ENCODE results near the gene SLC33A1.

GRCh38 chr3:155876037-155876436 is 21.8 kb upstream of the SLC33A1 start:
- TF ChIP-seq REST (IDR thresholded peaks at IDR 0.05; ENCODE audit: insufficient read depth in 1 of 2, low read depth in 2 of 2, low read length in 2 of 2) (no peak), TAF1 (IDR thresholded peaks at IDR 0.05; ENCODE audit: borderline replicate concordance, insufficient read depth, low read length) (no peak), POLR2AphosphoS5 (IDR thresholded peaks at IDR 0.05; ENCODE audit: low read depth, low read length) (no peak), SIN3A (IDR thresholded peaks at IDR 0.05; ENCODE audit: borderline replicate concordance, insufficient read depth, low read length) (no peak)
